Upper lobe of right lung (tissue), 1 donor: ENCODE measurements around the gene LAMC1. TPM values are rescaled to one million over a fixed set of nuclear protein-coding genes. Genes with fewer than 3 reads are reported as not detected.

ENCODE experiments used
- ATAC-seq: fragments of 200-7000 bp; cut with Tn5 transposase; one replicate; pipeline ENCODE4 v1.9.1; 2020; ENCODE audit warnings: mild to moderate bottlenecking, moderate library complexity
- DNase-seq: peaks from one replicate; pipeline ENCODE4 v3.0.0-alpha.2; 2020
- H3K27ac ChIP-seq: fragments of 200-600 bp; one replicate; pipeline ENCODE4 v1.8.0; 2022
- H3K27me3 ChIP-seq: fragments of 200-600 bp; one replicate; pipeline ENCODE4 v1.8.0; 2022; ENCODE audit warnings: mild to moderate bottlenecking
- H3K36me3 ChIP-seq: fragments of 200-600 bp; one replicate; pipeline ENCODE4 v1.8.0; 2022
- H3K4me1 ChIP-seq: fragments of 200-600 bp; one replicate; pipeline ENCODE4 v1.8.0; 2022
- H3K4me3 ChIP-seq: fragments of 200-600 bp; one replicate; pipeline ENCODE4 v1.8.0; 2022; ENCODE audit warnings: mild to moderate bottlenecking
- H3K9me3 ChIP-seq: fragments of 200-600 bp; one replicate; pipeline ENCODE4 v1.8.0; 2022
- intact Hi-C: fragments of 100-400 bp; cut with DNase I; formaldehyde crosslinking; loops from one replicate; pipeline ENCODE4 v1.11.0; 2022
- total RNA-seq: library from RNA; stranded (reverse); fragmentation: NEBNext Ultra II Directional; extraction: Animal tissue kit (Norgen Biotek cat#: 25700); gene quantifications from one replicate; pipeline ENCODE4 v1.2.1, GENCODE V29; 2021
- TF ChIP-seq, protein P1 (sequence below): fragments of 200-600 bp; IDR thresholded peaks from one replicate; pipeline ENCODE4 v1.8.0; 2022; ENCODE audit warnings: antibody characterized with exemption
- donor health status: DM: no; HTN: yes; CAD: no; lungs with severe emphysema.

Gene LAMC1
- total RNA-seq, 1 donor from 2014 or later = 120 TPM

DNA sequence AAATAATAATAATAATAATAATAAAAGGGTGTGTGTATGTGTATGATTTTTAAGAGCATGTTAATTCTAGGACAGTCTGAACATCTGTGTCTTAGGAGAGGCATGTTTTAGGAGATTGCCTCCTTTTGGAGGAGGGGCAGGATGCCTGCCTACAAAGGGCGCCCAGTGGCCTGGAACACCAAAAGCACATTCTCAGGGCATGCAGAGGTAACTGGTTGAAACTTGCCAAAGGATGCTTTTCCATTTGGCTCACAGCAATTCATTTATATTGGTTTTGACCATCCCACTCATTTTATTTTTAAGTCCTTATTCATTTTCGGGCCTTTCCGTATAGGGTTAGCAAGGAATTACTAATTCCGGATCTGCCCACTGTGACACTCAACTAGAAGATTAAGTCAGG, 141.7 kb downstream of the LAMC1 start:
- no peak overlapping the region for H3K27ac ChIP-seq
- ATAC-seq (no peak), DNase-seq (no peak)
- no peaks in the 10 kb centered on the region for H3K27me3 ChIP-seq
- H3K4me3 ChIP-seq = no peak overlapping the region
- H3K9me3 ChIP-seq = no peaks in the 10 kb centered on the region
- intact Hi-C loops = no loop called here
- no peaks in the 10 kb centered on the region for H3K36me3 ChIP-seq
- H3K4me1 ChIP-seq = no peaks in the 10 kb centered on the region
- TF ChIP-seq, protein P1, sequence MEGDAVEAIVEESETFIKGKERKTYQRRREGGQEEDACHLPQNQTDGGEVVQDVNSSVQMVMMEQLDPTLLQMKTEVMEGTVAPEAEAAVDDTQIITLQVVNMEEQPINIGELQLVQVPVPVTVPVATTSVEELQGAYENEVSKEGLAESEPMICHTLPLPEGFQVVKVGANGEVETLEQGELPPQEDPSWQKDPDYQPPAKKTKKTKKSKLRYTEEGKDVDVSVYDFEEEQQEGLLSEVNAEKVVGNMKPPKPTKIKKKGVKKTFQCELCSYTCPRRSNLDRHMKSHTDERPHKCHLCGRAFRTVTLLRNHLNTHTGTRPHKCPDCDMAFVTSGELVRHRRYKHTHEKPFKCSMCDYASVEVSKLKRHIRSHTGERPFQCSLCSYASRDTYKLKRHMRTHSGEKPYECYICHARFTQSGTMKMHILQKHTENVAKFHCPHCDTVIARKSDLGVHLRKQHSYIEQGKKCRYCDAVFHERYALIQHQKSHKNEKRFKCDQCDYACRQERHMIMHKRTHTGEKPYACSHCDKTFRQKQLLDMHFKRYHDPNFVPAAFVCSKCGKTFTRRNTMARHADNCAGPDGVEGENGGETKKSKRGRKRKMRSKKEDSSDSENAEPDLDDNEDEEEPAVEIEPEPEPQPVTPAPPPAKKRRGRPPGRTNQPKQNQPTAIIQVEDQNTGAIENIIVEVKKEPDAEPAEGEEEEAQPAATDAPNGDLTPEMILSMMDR = no peak

DNA sequence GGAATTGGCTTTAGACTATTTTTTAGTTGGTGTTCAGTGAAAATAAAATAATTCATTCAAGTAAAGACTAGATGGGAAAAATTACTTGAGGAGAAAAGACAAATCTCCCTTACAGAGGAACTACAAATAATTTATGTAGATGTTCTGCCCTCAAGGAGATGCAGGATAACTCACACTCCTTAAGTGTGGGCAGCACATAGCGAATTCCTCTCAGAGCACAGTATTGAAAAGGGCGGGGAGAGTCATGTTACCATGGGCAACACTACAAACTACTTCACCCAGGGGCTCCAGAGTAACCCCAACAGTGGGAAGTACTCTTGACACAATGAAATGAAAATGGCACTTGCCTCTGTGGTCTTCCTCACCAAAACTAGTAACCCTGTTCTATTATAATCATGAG, 142.2 kb downstream of the LAMC1 start:
- Histone ChIP-seq H3K4me3 (no peak overlapping the region), H3K27ac (no peak overlapping the region), H3K36me3 (no peaks in the 10 kb centered on the region), H3K4me1 (no peaks in the 10 kb centered on the region), H3K27me3 (no peaks in the 10 kb centered on the region), H3K9me3 (no peaks in the 10 kb centered on the region)
- intact Hi-C loops = no loop called here
- no peak for ATAC-seq
- TF ChIP-seq, protein P1 = no peak
- DNase-seq = no peak

DNA sequence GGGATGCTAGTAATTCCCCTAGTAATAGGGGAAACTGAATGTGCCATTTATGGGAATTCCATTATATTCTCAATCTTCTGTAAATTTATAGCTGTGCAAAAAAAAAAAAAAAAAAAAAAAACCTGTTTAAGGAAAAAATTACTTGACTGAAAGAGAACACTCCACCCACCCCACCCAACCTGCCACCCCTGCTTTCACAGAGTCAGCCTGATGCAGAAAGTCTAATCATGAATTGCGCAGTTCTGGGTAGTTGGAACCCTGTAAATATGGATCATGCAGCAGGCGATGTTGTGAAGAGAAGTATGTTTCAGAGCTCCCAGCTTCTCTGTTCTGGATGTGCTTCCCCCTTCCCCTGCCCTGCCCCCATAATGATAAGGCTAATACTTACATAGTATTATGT, 143.2 kb downstream of the LAMC1 start:
- TF ChIP-seq, protein P1 = no peak
- ATAC-seq = no peak
- H3K36me3 ChIP-seq = no peaks in the 10 kb centered on the region
- no peak overlapping the region for H3K4me3 ChIP-seq
- H3K27ac ChIP-seq = no peak overlapping the region
- no peaks in the 10 kb centered on the region for H3K27me3 ChIP-seq
- intact Hi-C loops = no loop called here
- no peaks in the 10 kb centered on the region for H3K4me1 ChIP-seq
- no peaks in the 10 kb centered on the region for H3K9me3 ChIP-seq
- DNase-seq = no peak

DNA sequence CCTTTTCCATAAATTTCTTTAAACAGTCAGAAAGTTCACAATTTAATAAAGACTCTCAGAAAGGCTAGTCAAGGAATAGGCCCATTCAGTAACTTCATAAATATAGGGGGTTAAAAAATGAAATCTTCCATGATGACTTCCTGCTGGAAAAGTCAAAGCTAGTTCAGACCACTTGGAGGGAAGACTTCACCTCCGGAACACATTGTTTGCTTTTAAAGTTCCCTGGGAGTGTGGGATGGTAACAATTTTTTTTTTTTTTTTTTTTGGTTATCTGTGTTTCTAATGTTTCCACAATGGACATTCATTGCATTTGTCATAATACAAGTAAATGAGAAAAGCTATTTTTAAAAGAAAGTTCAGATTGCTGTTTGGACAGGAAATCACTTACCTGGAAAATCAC, 144.5 kb downstream of the LAMC1 start:
- intact Hi-C loops = no loop called here
- Histone ChIP-seq H3K27ac (no peak overlapping the region), H3K4me1 (no peaks in the 10 kb centered on the region), H3K36me3 (no peaks in the 10 kb centered on the region), H3K9me3 (no peaks in the 10 kb centered on the region), H3K4me3 (no peak overlapping the region), H3K27me3 (no peaks in the 10 kb centered on the region)
- TF ChIP-seq, protein P1 = no peak
- DNase-seq = no peak
- ATAC-seq = no peak

DNA sequence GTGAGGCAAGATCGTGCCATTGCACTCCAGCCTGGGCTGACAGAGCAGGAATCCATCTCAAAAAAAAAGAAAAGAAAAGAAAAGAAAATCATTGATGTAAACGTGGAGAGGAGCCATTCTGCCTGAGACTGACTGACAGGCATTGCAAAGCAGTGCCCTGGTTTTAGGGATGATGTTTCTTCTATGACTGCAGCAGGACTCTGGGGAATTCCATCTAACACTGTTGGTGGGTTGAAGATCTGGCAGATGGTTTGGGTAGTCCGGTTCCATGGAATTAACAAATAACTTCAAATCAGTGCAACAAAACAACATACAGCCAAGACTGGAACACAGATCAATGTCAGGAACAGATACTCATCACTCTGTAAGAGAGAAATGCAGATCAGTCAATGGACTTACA, 145.1 kb downstream of the LAMC1 start:
- Histone ChIP-seq H3K9me3 (no peaks in the 10 kb centered on the region), H3K27ac (no peak overlapping the region), H3K27me3 (no peaks in the 10 kb centered on the region), H3K36me3 (no peaks in the 10 kb centered on the region), H3K4me1 (no peaks in the 10 kb centered on the region), H3K4me3 (no peak overlapping the region)
- intact Hi-C loops = no loop called here
- DNase-seq (no peak), ATAC-seq (no peak)
- TF ChIP-seq, protein P1 = no peak

DNA sequence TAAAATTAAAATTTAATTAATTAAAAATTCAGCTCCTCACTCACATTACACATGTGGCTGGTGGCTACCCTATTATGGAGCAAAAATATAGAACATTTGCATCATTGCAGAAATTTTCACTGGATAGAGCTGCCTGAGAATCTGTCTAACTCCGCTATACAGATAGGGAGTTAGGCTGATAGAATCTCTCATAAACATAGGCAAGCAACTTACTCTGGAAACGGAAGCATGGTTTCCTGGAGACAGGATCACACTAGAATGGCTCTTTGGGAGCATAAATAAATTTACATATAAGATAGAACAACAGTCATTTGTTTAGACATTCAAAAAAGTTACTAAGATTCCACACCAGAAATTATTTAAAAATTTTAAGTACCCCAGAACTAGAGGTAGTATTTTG, 150.6 kb downstream of the LAMC1 start:
- H3K9me3 ChIP-seq = no peaks in the 10 kb centered on the region
- no peak for ATAC-seq
- H3K4me3 ChIP-seq = no peak overlapping the region
- TF ChIP-seq, protein P1 = no peak
- no peaks in the 10 kb centered on the region for H3K4me1 ChIP-seq
- intact Hi-C loops = no loop called here
- H3K27me3 ChIP-seq = no peaks in the 10 kb centered on the region
- no peaks in the 10 kb centered on the region for H3K36me3 ChIP-seq
- DNase-seq = no peak
- H3K27ac ChIP-seq = no peak overlapping the region
